GM06990 (cell line): ENCODE measurements around the gene CD34.
A peak's percentile ranks its signal among the peaks of the same experiment; 100 is the strongest.

Source experiments
- DNase-seq: peaks from one replicate; pipeline ENCODE4 v3.0.0-alpha.2; 2011; ENCODE audit not compliant: insufficient read length; ENCODE audit errors: extremely low read depth
- H3K27me3 ChIP-seq: replicated peaks from 2 replicates; pipeline ENCODE4 v1.6.0; 2011; ENCODE audit warnings: low read length; ENCODE audit not compliant: control insufficient read depth, insufficient read depth
- H3K36me3 ChIP-seq: 2 replicates; pipeline ENCODE4 v1.5.1; 2011; ENCODE audit warnings: low read length; ENCODE audit not compliant: control insufficient read depth, insufficient read depth
- H3K4me3 ChIP-seq: replicated peaks from 2 replicates; pipeline ENCODE4 v1.5.1; 2011; ENCODE audit warnings: low read depth, mild to moderate bottlenecking, control low read depth, low read length
- TF ChIP-seq, protein P1 (sequence below): IDR thresholded peaks from 2 replicates; pipeline ENCODE4 v1.5.1; 2011; ENCODE audit warnings: low read length, control low read depth, mild to moderate bottlenecking, inconsistent platforms; ENCODE audit not compliant: insufficient read depth, poor library complexity, severe bottlenecking

The CD34 gene

DNA sequence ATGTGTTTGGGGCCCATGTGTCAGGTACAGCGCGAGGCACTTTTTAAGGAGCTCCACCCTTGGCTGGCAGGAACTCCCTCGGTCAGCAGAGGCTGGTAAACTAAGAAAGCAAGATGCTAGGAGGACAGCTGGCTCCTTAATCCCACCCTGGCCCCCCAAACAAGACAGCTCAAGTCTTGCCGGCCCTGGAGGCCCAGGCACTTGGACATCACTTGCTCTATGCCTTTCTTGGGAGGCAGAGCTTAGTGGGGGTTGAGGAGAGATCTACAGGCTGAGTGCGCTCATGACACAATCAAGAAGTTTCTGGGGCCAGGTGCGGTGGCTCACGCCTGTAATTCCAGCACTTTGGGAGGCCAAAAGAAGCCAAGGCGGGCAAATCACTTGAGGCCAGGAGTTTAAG lies 78.1 kb downstream of the CD34 start:
- H3K36me3 ChIP-seq, result no peaks in the 10 kb centered on the region

DNA sequence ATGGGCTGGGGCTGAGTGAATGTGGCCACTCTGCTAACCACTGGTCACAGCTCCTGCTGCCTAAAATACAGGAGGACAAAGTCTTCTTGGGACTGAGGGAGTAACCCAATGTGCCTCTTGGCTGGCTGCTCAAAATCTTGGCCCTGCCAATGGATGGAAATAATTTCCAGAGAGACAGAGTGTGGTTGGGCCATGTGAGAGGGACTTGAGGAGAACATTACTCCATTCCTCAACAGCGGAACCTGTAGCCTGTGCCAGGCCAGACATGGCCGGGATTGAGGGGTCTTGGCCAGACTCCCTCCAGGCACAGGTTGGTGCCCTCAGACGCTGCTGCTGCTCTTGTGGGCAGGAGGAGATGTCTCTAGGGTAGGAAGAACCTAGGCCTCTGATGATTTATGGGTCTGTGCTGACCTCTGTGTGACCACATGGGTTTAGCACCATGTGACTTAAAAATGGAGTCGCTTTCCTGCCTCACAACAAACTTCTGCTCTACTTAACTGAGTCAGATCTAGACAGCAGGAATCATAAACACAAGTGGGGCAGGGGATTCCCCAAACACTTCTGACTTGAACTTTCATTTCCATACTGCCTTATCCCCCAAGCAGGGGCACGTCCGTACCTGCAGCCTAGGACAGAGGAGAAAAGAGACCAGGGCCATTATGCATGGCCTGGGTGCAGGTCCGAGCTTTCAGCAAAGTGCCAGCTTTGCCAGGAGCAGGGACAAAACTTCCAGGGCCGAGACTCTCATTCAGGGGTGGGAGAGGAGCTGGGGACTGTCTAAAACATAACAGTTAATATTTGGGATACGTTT lies 79.2 kb downstream of the CD34 start:
- Histone ChIP-seq H3K27me3 (no peaks in the 10 kb centered on the region), H3K4me3 (peak overlapping the region; percentile 24; the same call in 1 of the 2 replicates), H3K36me3 (no peaks in the 10 kb centered on the region)
- TF ChIP-seq, protein P1, sequence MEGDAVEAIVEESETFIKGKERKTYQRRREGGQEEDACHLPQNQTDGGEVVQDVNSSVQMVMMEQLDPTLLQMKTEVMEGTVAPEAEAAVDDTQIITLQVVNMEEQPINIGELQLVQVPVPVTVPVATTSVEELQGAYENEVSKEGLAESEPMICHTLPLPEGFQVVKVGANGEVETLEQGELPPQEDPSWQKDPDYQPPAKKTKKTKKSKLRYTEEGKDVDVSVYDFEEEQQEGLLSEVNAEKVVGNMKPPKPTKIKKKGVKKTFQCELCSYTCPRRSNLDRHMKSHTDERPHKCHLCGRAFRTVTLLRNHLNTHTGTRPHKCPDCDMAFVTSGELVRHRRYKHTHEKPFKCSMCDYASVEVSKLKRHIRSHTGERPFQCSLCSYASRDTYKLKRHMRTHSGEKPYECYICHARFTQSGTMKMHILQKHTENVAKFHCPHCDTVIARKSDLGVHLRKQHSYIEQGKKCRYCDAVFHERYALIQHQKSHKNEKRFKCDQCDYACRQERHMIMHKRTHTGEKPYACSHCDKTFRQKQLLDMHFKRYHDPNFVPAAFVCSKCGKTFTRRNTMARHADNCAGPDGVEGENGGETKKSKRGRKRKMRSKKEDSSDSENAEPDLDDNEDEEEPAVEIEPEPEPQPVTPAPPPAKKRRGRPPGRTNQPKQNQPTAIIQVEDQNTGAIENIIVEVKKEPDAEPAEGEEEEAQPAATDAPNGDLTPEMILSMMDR, result no peak
- DNase-seq, result peak; percentile 65

More for the DNA sequence above, 78.1 kb downstream of the CD34 start:
- H3K4me3 ChIP-seq, result no peak overlapping the region
- no peak for DNase-seq
- TF ChIP-seq, protein P1, result no peak
- no peaks in the 10 kb centered on the region for H3K27me3 ChIP-seq
